Activated CD4-positive, CD25-positive, alpha-beta regulatory T cell treated with anti-CD3 and anti-CD28 coated beads, Interleukin-2, amount 50 U/mL, for 16 hours (primary cell): ENCODE data around the gene RWDD4.

Experiments used
- DNase-seq: peaks from one replicate; pipeline ENCODE4 v3.0.0-alpha.2; 2020; ENCODE audit warnings: low read depth, low spot score

Gene RWDD4

GRCh38 chr4:183659029-183659871, at the start of gene RWDD4, which contains the start of gene TRAPPC11:
Gene RWDD4, minus strand, starts transcription at chr4:183659185. Its CDS starts 233 bp downstream, at chr4:183658952.
Gene TRAPPC11, plus strand, starts transcription at chr4:183659293. Its CDS starts 4,575 bp downstream, at chr4:183663868.
- peak; percentile 89 for DNase-seq

DNA sequence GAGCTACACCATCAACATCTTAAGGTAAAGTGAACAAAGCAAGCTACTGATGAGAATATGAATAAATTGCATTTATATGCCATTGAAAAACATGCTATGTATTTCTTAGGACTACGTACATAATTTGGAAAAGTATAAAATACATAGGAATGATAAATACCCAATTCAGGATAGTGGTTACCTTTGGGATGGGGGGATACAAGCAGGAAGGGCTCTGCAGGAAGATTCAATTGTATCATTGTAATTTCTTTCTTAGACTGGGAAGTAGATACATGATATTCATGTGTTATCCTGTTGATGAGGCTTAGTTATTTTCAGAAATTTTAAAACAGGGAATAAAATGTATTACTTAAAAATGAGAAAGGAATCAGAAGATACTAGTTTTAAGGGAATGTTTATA, 43.5 kb upstream of the RWDD4 start:
- no peak for DNase-seq

GRCh38 chr4:183700407-183700806, 41.4 kb upstream of the RWDD4 start:
- DNase-seq: no peak

DNA sequence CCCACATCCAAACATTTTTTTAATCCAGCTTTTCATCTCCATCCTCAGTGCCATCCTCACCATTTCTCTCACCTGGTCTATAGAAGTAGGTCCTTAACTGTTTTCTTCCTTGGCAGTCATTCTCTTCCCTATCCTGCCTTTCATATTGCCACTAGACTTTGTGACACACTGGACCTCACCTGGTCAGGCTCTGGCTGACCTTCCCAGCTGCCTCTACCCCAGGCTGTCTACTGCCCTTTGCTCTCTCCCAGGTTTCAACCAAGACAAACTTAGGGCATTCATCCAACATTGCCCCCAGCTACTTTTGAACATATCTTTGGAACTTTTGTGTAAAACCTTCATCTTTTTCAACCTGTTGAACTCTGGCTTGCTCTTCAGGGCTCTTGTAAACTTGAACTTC, 39.9 kb upstream of the RWDD4 start:
- DNase-seq: no peak

- DNase-seq: no peak
Observed at GRCh38 chr4:183691897-183692296, 32.9 kb upstream of the RWDD4 start.

- DNase-seq: no peak
Observed at GRCh38 chr4:183691006-183691405, 32.0 kb upstream of the RWDD4 start.

- DNase-seq: no peak
Observed at GRCh38 chr4:183688216-183688615, 29.2 kb upstream of the RWDD4 start.

GRCh38 chr4:183686461-183686860, 27.5 kb upstream of the RWDD4 start:
- no peak for DNase-seq

DNA sequence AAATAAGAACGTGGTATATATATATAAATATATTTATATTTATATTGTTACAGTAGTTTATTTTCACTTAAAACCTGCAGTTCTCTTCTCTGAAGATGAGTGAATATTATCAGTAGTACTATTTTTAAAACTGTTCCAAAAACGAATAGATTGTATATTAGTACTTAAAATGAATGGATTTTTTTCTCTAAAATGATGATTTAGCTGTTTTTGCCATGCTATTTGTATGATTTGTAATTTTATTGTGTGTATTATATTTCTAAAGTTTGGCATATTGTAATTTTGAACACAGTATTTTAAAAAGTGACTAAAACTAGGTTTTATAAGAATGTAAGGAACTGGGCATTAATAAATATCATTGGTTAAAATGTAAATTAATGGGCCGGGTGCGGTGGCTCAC, 22.1 kb upstream of the RWDD4 start:
- DNase-seq: no peak

GRCh38 chr4:183675625-183676024, 16.6 kb upstream of the RWDD4 start:
- no peak for DNase-seq

DNA sequence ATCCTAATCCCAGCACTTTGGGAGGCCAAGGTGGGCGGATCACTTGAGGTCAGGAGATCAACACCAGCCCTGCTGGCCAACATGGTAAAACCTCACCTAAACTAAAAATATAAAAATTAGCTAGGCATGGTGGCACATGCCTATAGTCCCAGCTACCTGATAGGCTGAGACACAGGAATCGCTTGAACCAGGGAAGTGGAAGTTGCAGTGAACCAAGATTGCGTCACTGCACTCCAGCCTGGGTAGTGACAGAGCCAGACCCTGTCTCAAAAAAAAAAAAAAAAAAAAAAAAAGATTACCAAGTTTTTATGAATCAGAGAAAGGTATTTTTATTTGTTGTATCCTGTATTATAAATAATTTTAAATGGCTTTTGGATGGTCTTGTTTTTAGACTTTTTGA, 15.2 kb upstream of the RWDD4 start:
- no peak for DNase-seq

DNA sequence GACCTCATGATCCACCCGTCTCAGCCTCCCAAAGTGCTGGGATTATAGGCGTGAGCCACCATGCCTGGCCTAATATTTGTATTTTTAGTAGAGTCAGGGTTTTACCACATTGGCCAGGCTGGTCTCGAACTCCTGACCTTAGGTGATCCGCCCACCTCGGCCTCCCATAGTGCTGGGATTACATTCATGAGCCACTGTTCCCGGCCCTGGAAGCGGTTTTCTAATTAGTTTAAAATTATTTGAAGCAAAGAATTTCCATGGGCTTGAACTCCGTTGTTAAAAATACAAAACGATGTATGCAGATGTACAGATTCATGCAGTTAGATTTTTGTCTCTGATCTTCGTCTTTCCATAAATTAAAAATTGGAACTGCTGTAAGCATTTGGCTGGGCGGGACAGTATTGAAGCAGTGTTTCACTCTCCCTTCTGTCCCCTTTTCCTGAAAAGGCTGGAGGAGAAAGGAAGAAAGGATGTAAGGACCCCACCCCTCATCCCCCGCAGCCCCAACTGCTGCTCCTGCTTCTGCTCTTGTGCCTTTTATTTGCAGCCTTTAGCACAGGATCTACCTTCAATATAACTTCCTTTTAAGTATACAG, 12.1 kb upstream of the RWDD4 start:
- DNase-seq: no peak

DNA sequence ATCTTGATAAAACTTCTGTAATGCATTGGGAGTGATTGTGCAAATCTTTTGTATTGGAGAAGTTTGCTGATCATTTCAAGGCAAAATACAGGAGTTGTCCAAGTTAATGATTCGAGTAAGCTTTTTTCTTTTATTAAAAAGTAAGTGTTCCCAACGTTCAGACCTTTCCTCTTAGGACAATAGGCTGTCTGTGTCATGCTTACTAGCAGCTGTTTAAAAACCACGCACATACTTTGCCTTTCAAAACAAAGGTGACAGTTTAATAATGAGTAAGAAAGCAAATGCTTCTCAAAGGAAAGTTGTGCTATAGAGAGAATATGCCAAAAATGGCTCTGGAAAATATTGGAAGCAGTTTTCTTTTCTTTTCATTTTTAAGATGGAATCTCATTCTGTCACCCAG, 11.3 kb upstream of the RWDD4 start:
- no peak for DNase-seq

DNA sequence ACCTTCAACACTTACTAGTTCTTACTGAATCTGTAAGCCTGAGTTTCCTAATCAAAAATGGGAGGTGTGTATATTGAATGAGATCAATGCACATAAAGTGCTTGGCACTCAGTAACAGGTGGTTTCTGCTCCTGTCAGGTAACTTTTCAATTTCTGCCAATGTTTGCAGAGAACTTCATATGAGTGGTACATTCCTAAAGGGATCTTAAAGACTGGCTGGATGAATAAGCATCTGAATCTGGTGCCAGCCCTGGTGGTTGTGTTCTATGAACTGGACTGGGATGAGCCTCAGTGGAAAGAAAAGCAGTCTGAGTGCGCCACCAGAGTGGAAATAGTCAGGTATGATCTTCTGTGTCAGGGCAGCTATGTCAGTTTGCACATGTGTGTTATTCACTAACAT, 7.1 kb upstream of the RWDD4 start:
- DNase-seq: no peak

DNA sequence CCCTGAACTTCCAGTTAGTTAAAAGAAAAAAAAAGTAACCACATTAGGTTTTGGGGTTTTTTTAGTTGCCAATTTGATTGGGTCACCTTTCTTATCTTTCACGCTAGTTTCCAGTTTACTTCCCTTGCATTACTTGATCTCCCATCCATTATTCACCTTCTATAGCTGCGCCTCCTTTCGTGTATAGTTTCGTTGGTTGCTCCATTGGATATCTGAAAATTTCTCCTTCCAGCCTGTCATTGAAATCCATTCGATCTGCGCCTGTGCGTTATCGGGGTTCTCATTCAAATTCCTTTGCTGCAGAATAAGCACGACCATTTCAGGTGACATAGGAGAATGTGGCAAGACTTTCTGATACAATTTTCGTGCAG, 872 bp upstream of the RWDD4 start:
- no peak for DNase-seq

- DNase-seq: no peak
Observed at GRCh38 chr4:183658362-183659028, 490 bp downstream of the RWDD4 start.

- no peak for DNase-seq
Observed at GRCh38 chr4:183657564-183657963, 1.4 kb downstream of the RWDD4 start.

- DNase-seq: no peak
Observed at GRCh38 chr4:183645326-183645725, 13.7 kb downstream of the RWDD4 start.

GRCh38 chr4:183639291-183639690, 19.7 kb downstream of the RWDD4 start:
- no peak for DNase-seq

DNA sequence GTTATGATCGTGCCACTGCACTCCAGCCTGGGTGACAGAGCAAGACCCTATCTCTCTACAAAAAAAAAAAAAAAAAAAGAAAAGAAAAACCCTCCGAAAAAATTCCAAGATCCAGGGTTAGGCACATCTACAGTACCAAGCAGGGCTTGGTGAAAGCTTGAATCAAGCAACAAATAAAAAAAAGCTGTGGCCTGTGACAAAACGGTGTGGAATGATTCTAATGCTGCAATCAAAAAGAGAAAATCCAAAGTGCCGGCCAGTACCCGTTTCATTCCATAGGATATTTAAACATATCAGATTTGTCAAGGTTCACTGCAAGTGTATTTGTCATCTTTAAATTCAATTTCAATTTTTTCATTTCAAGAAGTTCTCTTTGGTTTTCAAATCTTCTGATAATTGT, 20.5 kb downstream of the RWDD4 start:
- DNase-seq: no peak

- DNase-seq: no peak
Observed at GRCh38 chr4:183637461-183637860, 21.5 kb downstream of the RWDD4 start.

GRCh38 chr4:183636923-183637322, 22.1 kb downstream of the RWDD4 start:
- DNase-seq: no peak

- no peak for DNase-seq
Observed at GRCh38 chr4:183636503-183636902, 22.5 kb downstream of the RWDD4 start.
